ELF-1 (cell line): ENCODE data around the gene CWC22.
"Not testable (repeated sequence)": the region's sequence is repeated elsewhere in the genome, so short reads cannot be mapped to it uniquely, and the experiment has no call there.

Source experiments
- DNase-seq: peaks from one replicate; pipeline ENCODE4 v3.0.0-alpha.2; 2016; ENCODE audit warnings: low read depth, low spot score

The CWC22 gene

GRCh38 chr2:179951680-179952079 lies 55.4 kb downstream of the CWC22 start:
- no peak for DNase-seq

- DNase-seq, result no peak
Observed at GRCh38 chr2:179950391-179950790, 56.7 kb downstream of the CWC22 start.

- DNase-seq, result no peak
Observed at GRCh38 chr2:179949438-179949837, 57.7 kb downstream of the CWC22 start.

- DNase-seq, result no peak
Observed at GRCh38 chr2:179948058-179948457, 59.0 kb downstream of the CWC22 start.

GRCh38 chr2:179946810-179947615 lies 60.1 kb downstream of the CWC22 start:
- DNase-seq, result no peak

- DNase-seq, result no peak
Observed at GRCh38 chr2:179946346-179946745, 60.8 kb downstream of the CWC22 start.

GRCh38 chr2:179939259-179939658 lies 67.8 kb downstream of the CWC22 start:
- DNase-seq, result no peak

GRCh38 chr2:179938026-179938425 lies 69.1 kb downstream of the CWC22 start:
- no peak for DNase-seq

- DNase-seq, result peak; percentile 24
Observed at GRCh38 chr2:179936654-179937053, 70.4 kb downstream of the CWC22 start.

GRCh38 chr2:179936141-179936540 lies 71.0 kb downstream of the CWC22 start:
- no peak for DNase-seq

- DNase-seq, result no peak
Observed at GRCh38 chr2:179932786-179933185, 74.3 kb downstream of the CWC22 start.

GRCh38 chr2:179931502-179931901 lies 75.6 kb downstream of the CWC22 start:
- no peak for DNase-seq

GRCh38 chr2:179929997-179930396 lies 77.1 kb downstream of the CWC22 start:
- DNase-seq, result not testable (repeated sequence)

GRCh38 chr2:179927041-179927440 lies 80.1 kb downstream of the CWC22 start:
- DNase-seq, result no peak

GRCh38 chr2:179925713-179926112 lies 81.4 kb downstream of the CWC22 start:
- no peak for DNase-seq

- DNase-seq, result no peak
Observed at GRCh38 chr2:179917272-179917671, 89.8 kb downstream of the CWC22 start.

GRCh38 chr2:179915395-179915992 lies 91.6 kb downstream of the CWC22 start:
- no peak for DNase-seq

- no peak for DNase-seq
Observed at GRCh38 chr2:179913809-179914208, 93.3 kb downstream of the CWC22 start.

GRCh38 chr2:179911569-179911968 lies 95.5 kb downstream of the CWC22 start:
- DNase-seq, result no peak

- no peak for DNase-seq
Observed at GRCh38 chr2:179910735-179911113, 96.4 kb downstream of the CWC22 start.

GRCh38 chr2:179909845-179910734 lies 97.0 kb downstream of the CWC22 start:
- DNase-seq, result no peak

GRCh38 chr2:179900655-179901054 lies 106.4 kb downstream of the CWC22 start:
- DNase-seq, result no peak
